HG03460 (cell line): ENCODE data around the gene PPP1R2C.

Source experiments
- ATAC-seq: cut with Tn5 transposase; IDR thresholded peaks from one replicate; pipeline ENCODE4 v1.9.1; 2021; ENCODE audit not compliant: unreplicated experiment

Gene PPP1R2C

GRCh38 chrX:42778096-42778495, at the start of gene PPP1R2C:
Gene PPP1R2C (minus strand): TSS chrX:42778163. CDS start chrX:42778079, 84 bp downstream.
- ATAC-seq: no peak

- no peak for ATAC-seq
Measured at GRCh38 chrX:42825201-42825600, 47.2 kb upstream of the PPP1R2C start.

- ATAC-seq: no peak
Measured at GRCh38 chrX:42824541-42824940, 46.6 kb upstream of the PPP1R2C start.

GRCh38 chrX:42823443-42823842, 45.5 kb upstream of the PPP1R2C start:
- no peak for ATAC-seq

GRCh38 chrX:42821803-42822443, 44.0 kb upstream of the PPP1R2C start:
- ATAC-seq: no peak

GRCh38 chrX:42818151-42818921, 40.4 kb upstream of the PPP1R2C start:
- no peak for ATAC-seq

- no peak for ATAC-seq
Measured at GRCh38 chrX:42809569-42809968, 31.6 kb upstream of the PPP1R2C start.

GRCh38 chrX:42807393-42807792, 29.4 kb upstream of the PPP1R2C start:
- ATAC-seq: no peak

- no peak for ATAC-seq
Measured at GRCh38 chrX:42804524-42804923, 26.6 kb upstream of the PPP1R2C start.

GRCh38 chrX:42803320-42803719, 25.4 kb upstream of the PPP1R2C start:
- ATAC-seq: no peak

- no peak for ATAC-seq
Measured at GRCh38 chrX:42797651-42798269, 19.8 kb upstream of the PPP1R2C start.

GRCh38 chrX:42783451-42783850, 5.5 kb upstream of the PPP1R2C start:
- no peak for ATAC-seq

- ATAC-seq: no peak
Measured at GRCh38 chrX:42776195-42776594, 1.8 kb downstream of the PPP1R2C start.

- no peak for ATAC-seq
Measured at GRCh38 chrX:42772874-42773273, 5.1 kb downstream of the PPP1R2C start.

GRCh38 chrX:42771506-42772335, 6.2 kb downstream of the PPP1R2C start:
- no peak for ATAC-seq

GRCh38 chrX:42770566-42770965, 7.4 kb downstream of the PPP1R2C start:
- ATAC-seq: no peak

GRCh38 chrX:42759881-42760280, 18.1 kb downstream of the PPP1R2C start:
- no peak for ATAC-seq

GRCh38 chrX:42755815-42756214, 22.1 kb downstream of the PPP1R2C start:
- no peak for ATAC-seq

- no peak for ATAC-seq
Measured at GRCh38 chrX:42754603-42755002, 23.4 kb downstream of the PPP1R2C start.

GRCh38 chrX:42754115-42754514, 23.8 kb downstream of the PPP1R2C start:
- no peak for ATAC-seq

GRCh38 chrX:42752730-42753129, 25.2 kb downstream of the PPP1R2C start:
- ATAC-seq: no peak
